SU-DHL-6 (cell line): ENCODE results near the gene HMGCL.
A peak's percentile ranks its signal among the peaks of the same experiment; 100 is the strongest.

Experiments used
- H2AFZ ChIP-seq: fragments of 200-600 bp; sonication (generic); 2 replicates; pipeline ENCODE4 v1.6.1; 2014; ENCODE audit warnings: low read depth, mild to moderate bottlenecking, moderate library complexity, mixed read lengths, antibody characterized with exemption, low read length; ENCODE audit not compliant: severe bottlenecking
- H3F3A ChIP-seq: fragments of 200-600 bp; shearing (Covaris generic); 2 replicates; pipeline ENCODE4 v1.6.0; 2016; ENCODE audit warnings: antibody characterized with exemption, mild to moderate bottlenecking; ENCODE audit not compliant: insufficient read depth
- H3K27ac ChIP-seq: fragments of 200-600 bp; sonication (generic); 2 replicates; pipeline ENCODE4 v1.5.1; 2016; ENCODE audit warnings: low read depth, mild to moderate bottlenecking, low read length, moderate library complexity, mixed read lengths
- H3K27me3 ChIP-seq: fragments of 200-600 bp; sonication (generic), shearing (Covaris generic); 2 replicates; pipeline ENCODE4 v1.6.0; 2014; ENCODE audit warnings: mild to moderate bottlenecking, low read length
- H3K36me3 ChIP-seq: fragments of 200-600 bp; sonication (generic); 2 replicates; pipeline ENCODE4 v1.6.1; 2014; ENCODE audit warnings: mild to moderate bottlenecking, low read length, mixed read lengths
- H3K4me2 ChIP-seq: fragments of 300-600, 200-600 bp; shearing (Covaris generic), sonication (generic); 2 replicates; pipeline ENCODE4 v1.6.0; 2014; ENCODE audit warnings: low read length, low read depth, mild to moderate bottlenecking; ENCODE audit not compliant: poor library complexity, severe bottlenecking
- H3K4me3 ChIP-seq: fragments of 200-600 bp; sonication (generic); 2 replicates; pipeline ENCODE4 v1.5.1; 2014; ENCODE audit warnings: antibody characterized with exemption, low read length, mild to moderate bottlenecking, mixed read lengths; ENCODE audit not compliant: insufficient read depth, poor library complexity, severe bottlenecking
- H3K79me2 ChIP-seq: fragments of 200-600 bp; sonication (generic); 2 replicates; pipeline ENCODE4 v1.6.1; 2014; ENCODE audit warnings: mild to moderate bottlenecking, low read length, moderate library complexity; ENCODE audit not compliant: insufficient read depth
- H3K9ac ChIP-seq: fragments of 200-600 bp; sonication (generic); 2 replicates; pipeline ENCODE4 v1.7.0; 2014; ENCODE audit warnings: mild to moderate bottlenecking, low read length
- H3K9me2 ChIP-seq: fragments of 200-600 bp; sonication (generic); replicated peaks from 2 replicates; pipeline ENCODE4 v1.6.1; 2014; ENCODE audit warnings: low read length; ENCODE audit not compliant: insufficient read depth
- H3K9me3 ChIP-seq: fragments of 200-600 bp; sonication (generic); 2 replicates; pipeline ENCODE4 v1.6.1; 2014; ENCODE audit warnings: low read length, mixed read lengths; ENCODE audit not compliant: insufficient read depth
- H4K20me1 ChIP-seq: fragments of 200-600 bp; sonication (generic); 2 replicates; pipeline ENCODE4 v1.6.1; 2014; ENCODE audit warnings: low read depth, mild to moderate bottlenecking, antibody characterized with exemption, low read length, moderate library complexity, mixed read lengths
- EZH2phosphoT487 ChIP-seq: fragments of 200-600 bp; sonication (generic), shearing (Covaris generic); conservative IDR thresholded peaks from 2 replicates; pipeline ENCODE4 v1.6.1; 2018; ENCODE audit warnings: mild to moderate bottlenecking, antibody characterized with exemption, low read length, moderate library complexity, mixed read lengths
- TF ChIP-seq, protein P1 (sequence below): fragments of 200-600 bp; sonication (generic); IDR thresholded peaks from one replicate; pipeline ENCODE4 v1.5.1; 2017; ENCODE audit warnings: antibody characterized with exemption, mild to moderate bottlenecking, low read length, moderate library complexity; ENCODE audit not compliant: insufficient read depth, poor library complexity, severe bottlenecking

Gene HMGCL

DNA sequence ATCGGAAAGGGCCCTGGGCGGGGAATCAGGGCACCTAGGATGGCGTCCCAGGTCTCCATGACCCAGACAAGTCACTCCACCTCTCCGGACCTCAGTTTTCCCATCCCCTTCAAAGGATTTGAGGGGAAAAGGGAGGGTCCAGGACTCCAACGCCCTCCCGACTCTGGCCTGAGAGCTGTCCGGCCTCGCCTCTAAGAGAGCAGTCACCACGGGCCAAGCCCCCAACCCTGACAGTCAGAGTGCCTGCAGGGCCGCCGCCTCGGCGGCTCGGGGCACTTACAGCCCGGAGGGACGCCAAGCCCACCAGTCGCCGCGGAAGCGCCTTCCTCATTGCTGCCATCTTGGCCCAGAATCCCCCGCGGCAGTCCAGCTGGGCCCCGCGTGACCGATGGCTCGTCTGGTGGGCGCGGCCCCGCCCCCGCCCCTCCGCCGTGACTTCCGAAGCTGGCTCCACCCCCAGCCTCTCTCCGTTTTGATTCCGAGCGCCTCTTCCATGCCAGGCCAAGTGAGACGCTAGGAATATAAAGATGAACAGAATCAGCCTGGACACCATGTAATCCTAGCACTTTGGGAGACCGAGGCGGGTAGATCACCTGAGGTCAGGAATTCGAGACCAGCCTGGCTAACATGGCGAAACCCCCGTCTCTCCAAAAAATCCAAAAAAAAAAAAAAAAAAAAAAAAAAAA lies at the start of gene HMGCL:
TSS of gene HMGCL (minus strand) at position 354 of the 686 bp plus-strand sequence. CDS start at position 340, 14 bp downstream.
- no peaks in the 10 kb centered on the region for H3K9me2 ChIP-seq
- H3K9me3 ChIP-seq, result no peaks in the 10 kb centered on the region
- peak within 1 kb of the TSS; percentile 75 for H2AFZ ChIP-seq
- H3K9ac ChIP-seq, result peak within 1 kb of the TSS; percentile 78
- H3K36me3 ChIP-seq, result no peaks in the 10 kb centered on the region
- peak within 1 kb of the TSS; percentile 74 for H3K4me3 ChIP-seq
- H4K20me1 ChIP-seq, result no peaks in the 10 kb centered on the region
- H3K4me2 ChIP-seq, result peak within 1 kb of the TSS; percentile 88
- no peak within 1 kb of the TSS; the same call in 1 of the 2 replicates for H3K27ac ChIP-seq
- H3F3A ChIP-seq, result peaks cover 9% of the 10 kb centered on the region; the same call in 1 of the 2 replicates
- no peaks in the 10 kb centered on the region for H3K79me2 ChIP-seq
- no peaks in the 10 kb centered on the region for H3K27me3 ChIP-seq
- TF ChIP-seq EZH2phosphoT487, result no peak
- TF ChIP-seq, protein P1, sequence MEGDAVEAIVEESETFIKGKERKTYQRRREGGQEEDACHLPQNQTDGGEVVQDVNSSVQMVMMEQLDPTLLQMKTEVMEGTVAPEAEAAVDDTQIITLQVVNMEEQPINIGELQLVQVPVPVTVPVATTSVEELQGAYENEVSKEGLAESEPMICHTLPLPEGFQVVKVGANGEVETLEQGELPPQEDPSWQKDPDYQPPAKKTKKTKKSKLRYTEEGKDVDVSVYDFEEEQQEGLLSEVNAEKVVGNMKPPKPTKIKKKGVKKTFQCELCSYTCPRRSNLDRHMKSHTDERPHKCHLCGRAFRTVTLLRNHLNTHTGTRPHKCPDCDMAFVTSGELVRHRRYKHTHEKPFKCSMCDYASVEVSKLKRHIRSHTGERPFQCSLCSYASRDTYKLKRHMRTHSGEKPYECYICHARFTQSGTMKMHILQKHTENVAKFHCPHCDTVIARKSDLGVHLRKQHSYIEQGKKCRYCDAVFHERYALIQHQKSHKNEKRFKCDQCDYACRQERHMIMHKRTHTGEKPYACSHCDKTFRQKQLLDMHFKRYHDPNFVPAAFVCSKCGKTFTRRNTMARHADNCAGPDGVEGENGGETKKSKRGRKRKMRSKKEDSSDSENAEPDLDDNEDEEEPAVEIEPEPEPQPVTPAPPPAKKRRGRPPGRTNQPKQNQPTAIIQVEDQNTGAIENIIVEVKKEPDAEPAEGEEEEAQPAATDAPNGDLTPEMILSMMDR, result no peak

DNA sequence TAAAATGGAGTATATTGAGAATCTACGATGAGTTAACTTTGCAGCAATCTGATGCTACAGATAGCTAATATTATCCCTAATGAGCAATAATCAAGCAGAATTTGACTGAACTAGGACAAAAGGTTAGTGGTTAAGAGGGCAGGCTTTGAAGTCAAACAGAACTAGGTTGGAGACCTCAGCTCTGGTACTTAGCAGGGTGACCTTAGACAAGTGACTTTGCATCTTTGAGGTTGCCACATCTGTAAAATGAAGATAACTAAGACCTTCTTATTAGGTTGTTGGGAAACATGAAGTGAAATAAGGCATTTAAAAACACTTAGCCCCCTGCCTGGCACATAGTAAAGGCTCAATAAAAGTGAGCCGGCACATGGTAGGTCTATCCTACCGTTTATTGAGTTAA lies 47.2 kb upstream of the HMGCL start:
- H3K27ac ChIP-seq, result no peak overlapping the region
- no peaks in the 10 kb centered on the region for H3K36me3 ChIP-seq
- H3F3A ChIP-seq, result peaks cover 11% of the 10 kb centered on the region; the same call in 1 of the 2 replicates
- no peaks in the 10 kb centered on the region for H3K9me2 ChIP-seq
- H3K9me3 ChIP-seq, result no peaks in the 10 kb centered on the region
- H3K79me2 ChIP-seq, result peaks cover 3% of the 10 kb centered on the region; the same call in 1 of the 2 replicates
- TF ChIP-seq, protein P1, result no peak
- no peak for TF ChIP-seq EZH2phosphoT487
- H3K4me2 ChIP-seq, result no peak overlapping the region
- no peak overlapping the region for H2AFZ ChIP-seq
- H3K9ac ChIP-seq, result no peak overlapping the region
- no peak overlapping the region for H3K4me3 ChIP-seq
- no peaks in the 10 kb centered on the region for H3K27me3 ChIP-seq
- H4K20me1 ChIP-seq, result no peaks in the 10 kb centered on the region

DNA sequence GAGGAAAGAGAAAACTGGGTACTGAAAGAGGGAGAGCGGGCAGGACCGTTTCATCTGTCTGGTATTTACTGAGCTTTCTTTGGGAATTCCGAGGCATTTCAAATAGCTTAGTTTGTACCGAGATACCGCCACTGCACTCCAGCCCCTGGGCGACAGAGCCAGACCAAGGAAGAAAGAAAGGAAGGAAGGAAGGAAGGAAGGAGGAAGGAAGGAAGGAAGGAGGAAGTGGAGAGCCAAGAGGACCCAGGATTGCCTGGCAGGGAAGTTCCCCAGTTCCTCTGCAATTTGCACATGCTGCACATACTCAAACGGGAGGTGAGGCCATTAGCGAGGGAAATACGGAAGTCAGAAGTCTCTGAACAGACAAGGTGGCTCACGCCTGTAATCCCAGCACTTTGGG lies 43.8 kb upstream of the HMGCL start:
- Histone ChIP-seq H2AFZ (no peak overlapping the region), H3K9me2 (no peaks in the 10 kb centered on the region), H4K20me1 (no peaks in the 10 kb centered on the region), H3K9ac (peak overlapping the region; percentile 65), H3K4me3 (no peak overlapping the region), H3K79me2 (peaks cover 13% of the 10 kb centered on the region; the same call in 1 of the 2 replicates), H3K27me3 (no peaks in the 10 kb centered on the region), H3F3A (peaks cover 7% of the 10 kb centered on the region; the same call in 1 of the 2 replicates), H3K9me3 (no peaks in the 10 kb centered on the region), H3K27ac (peak overlapping the region; percentile 72), H3K4me2 (peak overlapping the region; percentile 59), H3K36me3 (no peaks in the 10 kb centered on the region)
- no peak for TF ChIP-seq EZH2phosphoT487
- TF ChIP-seq, protein P1, result no peak
